Common myeloid progenitor, CD34-positive (primary cell): ENCODE results near the gene MKI67.

Experiments used
- CTCF ChIA-PET: fragments of 350-600 bp; sonication (Branson Sonifier 250); formaldehyde crosslinking; loops from one replicate; lab custom pipeline; 2021; ENCODE audit warnings: antibody characterized with exemption; lab: Charles Lee
- POLR2A ChIA-PET: fragments of 350-600 bp; sonication (Branson Sonifier 250); formaldehyde crosslinking; loops from one replicate; lab custom pipeline; 2021; ENCODE audit warnings: antibody characterized with exemption; lab: Charles Lee
- DNase-seq, 3 donors: peaks; one replicate each; pipeline versions ENCODE4 v3.0.0 to v3.0.0-alpha.2; 2013
- H3K27ac ChIP-seq, 2 experiments: 1 replicate in 1 of 2; 2 replicates in 1 of 2; pipeline ENCODE4 v1.7.0; 2013; ENCODE audit warnings: inconsistent platforms in 2 of 2, low read length in 2 of 2, mild to moderate bottlenecking in 2 of 2, low read depth in 1 of 2, moderate library complexity in 1 of 2; ENCODE audit not compliant: severe bottlenecking in 2 of 2, insufficient read depth in 1 of 2, poor library complexity in 1 of 2
- H3K27me3 ChIP-seq, 5 experiments: replicated peaks in 2 of 5; 1 replicate in 3 of 5; 2 replicates in 2 of 5; pipeline versions ENCODE4 v1.6.1 to v1.7.0; 2013; ENCODE audit warnings: low read length in 4 of 5, mild to moderate bottlenecking in 2 of 5, moderate library complexity in 2 of 5, inconsistent platforms in 1 of 5; ENCODE audit not compliant: insufficient read depth in 5 of 5, control insufficient read depth in 4 of 5
- H3K36me3 ChIP-seq, 4 experiments: 1 replicate in 2 of 4; 2 replicates in 2 of 4; pipeline versions ENCODE4 v1.6.1 to v1.7.0; 2013; ENCODE audit warnings: low read length in 3 of 4, control low read depth in 1 of 4, mild to moderate bottlenecking in 1 of 4; ENCODE audit not compliant: control insufficient read depth in 4 of 4, insufficient read depth in 4 of 4
- H3K4me1 ChIP-seq, 4 experiments: 1 replicate in 3 of 4; 2 replicates in 1 of 4; pipeline versions ENCODE4 v1.6.1 to v1.7.1; 2013; ENCODE audit warnings: low read length in 3 of 4, mild to moderate bottlenecking in 3 of 4, control low read depth in 1 of 4, inconsistent platforms in 1 of 4, moderate library complexity in 1 of 4; ENCODE audit not compliant: control insufficient read depth in 4 of 4, insufficient read depth in 4 of 4; ENCODE audit errors: control extremely low read depth in 1 of 4
- H3K4me3 ChIP-seq, 7 experiments: 1 replicate in 4 of 7; 2 replicates in 3 of 7; pipeline versions ENCODE4 v1.5.1 to v1.7.0; 2013; ENCODE audit warnings: mild to moderate bottlenecking in 7 of 7, low read length in 6 of 7, moderate library complexity in 6 of 7, inconsistent platforms in 2 of 7, low read depth in 2 of 7, control low read depth in 1 of 7; ENCODE audit not compliant: insufficient read depth in 4 of 7, control insufficient read depth in 1 of 7; ENCODE audit errors: extremely low read depth in 1 of 7
- H3K9me3 ChIP-seq, 5 experiments: 1 replicate in 4 of 5; 2 replicates in 1 of 5; pipeline versions ENCODE4 v1.6.1 to v1.7.1; 2013; ENCODE audit warnings: low read length in 4 of 5, mild to moderate bottlenecking in 2 of 5, inconsistent platforms in 1 of 5, low read depth in 1 of 5, moderate library complexity in 1 of 5; ENCODE audit not compliant: control insufficient read depth in 4 of 5, insufficient read depth in 2 of 5; ENCODE audit errors: control extremely low read depth in 1 of 5
- WGBS: methylation state at CpG from one replicate; pipeline ENCODE4 v1.1.5; 2013; ENCODE audit not compliant: insufficient coverage; 5-methylcytosine and 5-hydroxymethylcytosine counted together

MKI67 gene

GRCh38 chr10:128060341-128061250 lies 65.6 kb downstream of the MKI67 start:
- ChIA-PET CTCF (interaction anchor here (6.6 to 18.1 kb wide), 2 partner anchors 14 to 24 kb away, joined by 67 to 288 read pairs; no protein-coding TSS in a partner anchor), POLR2A (interaction anchor here (8.3 kb wide), 1 partner anchor 11 kb away, joined by 102 read pairs; no protein-coding TSS in a partner anchor)
- H3K27ac ChIP-seq, result no peak overlapping the region

GRCh38 chr10:128059982-128060293 lies 66.3 kb downstream of the MKI67 start:
- Histone ChIP-seq H3K9me3 (no peaks in the 10 kb centered on the region), H3K4me1 (peaks cover 26 to 65% (median 40%) of the 10 kb centered on the region in 4 experiments), H3K27ac (no peak overlapping the region), H3K36me3 (peaks cover 10 to 69% (median 40%) of the 10 kb centered on the region in 4 experiments), H3K27me3 (no peaks in the 10 kb centered on the region), H3K4me3 (no peak overlapping the region)
- POLR2A ChIA-PET, result interaction anchor here (8.3 kb wide), 1 partner anchor 10 kb away, joined by 102 read pairs; no protein-coding TSS in a partner anchor
- no peak for DNase-seq
- WGBS, result 92% methylated on average over 1 of the region's 1 CpG
- CTCF ChIA-PET, result interaction anchor here (2.7 to 18.1 kb wide), 3 partner anchors 10 to 25 kb away, joined by 12 to 288 read pairs (median 24); no protein-coding TSS in a partner anchor

More at GRCh38 chr10:128060341-128061250, 65.6 kb downstream of the MKI67 start:
- peaks cover 29 to 72% (median 46%) of the 10 kb centered on the region in 4 experiments for H3K4me1 ChIP-seq
- H3K36me3 ChIP-seq, result peaks cover 9 to 68% (median 38%) of the 10 kb centered on the region in 4 experiments
- H3K27me3 ChIP-seq, result no peaks in the 10 kb centered on the region
- no peak for DNase-seq
- H3K4me3 ChIP-seq, result no peak overlapping the region
- H3K9me3 ChIP-seq, result no peaks in the 10 kb centered on the region
- 96% methylated on average over 9 of the region's 9 CpGs for WGBS

- POLR2A ChIA-PET, result interaction anchor here (1.2 to 8.3 kb wide), 2 partner anchors 9 to 24 kb away, joined by 5 to 102 read pairs; no protein-coding TSS in a partner anchor
These were observed 66.8 kb downstream of the MKI67 start for GRCh38 chr10:128059266-128059981.

GRCh38 chr10:128058750-128059134 lies 67.5 kb downstream of the MKI67 start:
- ChIA-PET POLR2A (interaction anchor here (1.2 to 8.3 kb wide), 2 partner anchors 9 to 23 kb away, joined by 5 to 102 read pairs; no protein-coding TSS in a partner anchor), CTCF (interaction anchor here (1.2 to 18.1 kb wide), 4 partner anchors 11 to 24 kb away, joined by 3 to 288 read pairs (median 18); no protein-coding TSS in a partner anchor)
- peaks cover 24 to 64% (median 28%) of the 10 kb centered on the region in 4 experiments for H3K4me1 ChIP-seq
- H3K27me3 ChIP-seq, result no peaks in the 10 kb centered on the region
- no peaks in the 10 kb centered on the region for H3K9me3 ChIP-seq
- no peak overlapping the region for H3K4me3 ChIP-seq
- no peak for DNase-seq
- no peak overlapping the region for H3K27ac ChIP-seq
- H3K36me3 ChIP-seq, result peaks cover 10 to 79% (median 45%) of the 10 kb centered on the region in 4 experiments

More at GRCh38 chr10:128059266-128059981, 66.8 kb downstream of the MKI67 start:
- H3K27me3 ChIP-seq, result no peaks in the 10 kb centered on the region
- no peak overlapping the region for H3K27ac ChIP-seq
- peaks cover 26 to 64% (median 35%) of the 10 kb centered on the region in 4 experiments for H3K4me1 ChIP-seq
- WGBS, result 97% methylated on average over 8 of the region's 15 CpGs
- H3K4me3 ChIP-seq, result no peak overlapping the region
- DNase-seq, result peak in 2 of 3 donors; percentile 41 to 60
- CTCF ChIA-PET, result interaction anchor here (1.2 to 18.1 kb wide), 4 partner anchors 10 to 24 kb away, joined by 3 to 288 read pairs (median 18); no protein-coding TSS in a partner anchor
- H3K36me3 ChIP-seq, result peaks cover 10 to 74% (median 42%) of the 10 kb centered on the region in 4 experiments
- no peaks in the 10 kb centered on the region for H3K9me3 ChIP-seq

GRCh38 chr10:128058106-128058749 lies 68.0 kb downstream of the MKI67 start:
- no peaks in the 10 kb centered on the region for H3K9me3 ChIP-seq
- ChIA-PET POLR2A (interaction anchor here (1.2 to 8.3 kb wide), 2 partner anchors 8 to 23 kb away, joined by 5 to 102 read pairs; no protein-coding TSS in a partner anchor), CTCF (interaction anchor here (1.2 to 18.1 kb wide), 4 partner anchors 11 to 23 kb away, joined by 3 to 288 read pairs (median 18); no protein-coding TSS in a partner anchor)
- WGBS, result 99% methylated on average over 8 of the region's 9 CpGs
- H3K36me3 ChIP-seq, result peaks cover 10 to 82% (median 46%) of the 10 kb centered on the region in 4 experiments
- no peaks in the 10 kb centered on the region for H3K27me3 ChIP-seq
- no peak overlapping the region for H3K27ac ChIP-seq
- peaks cover 19 to 59% (median 23%) of the 10 kb centered on the region in 4 experiments for H3K4me1 ChIP-seq
- H3K4me3 ChIP-seq, result no peak overlapping the region
- DNase-seq, result no peak

- ChIA-PET POLR2A (no interaction called here), CTCF (interaction anchor here (1.6 to 4.5 kb wide), 2 partner anchors 13 to 21 kb away, joined by 4 to 24 read pairs; no protein-coding TSS in a partner anchor)
- Histone ChIP-seq H3K9me3 (no peaks in the 10 kb centered on the region), H3K27ac (no peak overlapping the region), H3K4me1 (peaks cover 5 to 48% (median 8%) of the 10 kb centered on the region in 4 experiments), H3K36me3 (peaks cover 10 to 90% (median 56%) of the 10 kb centered on the region in 4 experiments), H3K27me3 (no peaks in the 10 kb centered on the region), H3K4me3 (no peak overlapping the region)
- 97% methylated on average over 17 of the region's 17 CpGs for WGBS
- no peak for DNase-seq
These were observed 69.7 kb downstream of the MKI67 start for GRCh38 chr10:128056303-128057050.
